Measurements from ENCODE around the gene HTRA1.
A peak's percentile ranks its signal among the peaks of the same experiment; 100 is the strongest.

DNA sequence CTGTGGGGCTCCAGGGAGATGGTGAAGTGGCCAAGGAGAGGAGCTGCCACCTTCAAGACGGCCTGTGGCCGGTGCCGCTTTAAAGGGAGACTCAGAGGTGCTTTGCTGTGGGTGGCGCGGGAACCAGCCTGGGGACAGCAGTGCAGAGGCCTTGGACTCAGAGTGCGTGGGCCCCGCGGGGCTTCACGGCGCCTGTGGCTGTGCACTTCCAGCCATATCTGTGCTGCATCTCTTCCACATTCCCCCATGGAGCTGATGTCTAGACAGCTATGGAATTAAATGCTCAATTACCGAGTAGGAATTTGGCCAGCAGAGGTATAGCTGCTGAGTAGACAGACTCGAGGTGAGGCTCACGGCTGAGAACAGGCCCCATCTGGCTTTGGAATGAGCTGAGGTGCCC, 41.7 kb downstream of the HTRA1 start:
- TF ChIP-seq ZNF8 (CRISPR knock-in tag; IDR thresholded peaks at IDR 0.05) (no peak), ISL1 (CRISPR knock-in tag; IDR thresholded peaks at IDR 0.05) (peak; percentile 44)

Measured in SK-N-SH treated with all-trans-retinoic acid at 6 μM for 48 hours (cell line).